Effector memory CD8-positive, alpha-beta T cell (primary cell): Measurements from ENCODE around the gene DOK3.
"Not testable (repeated sequence)": the region's sequence is repeated elsewhere in the genome, so short reads cannot be mapped to it uniquely, and the experiment has no call there.

Experiments
- ATAC-seq: fragments of 150-1000 bp; cut with Tn5 transposase; replicated peaks from 2 replicates; pipeline ENCODE4 v1.10.0; 2021; ENCODE audit warnings: mild to moderate bottlenecking, moderate library complexity
- DNase-seq, 3 experiments: peaks; one replicate each; pipeline ENCODE4 v3.0.0; 2021
- H3K27ac Mint-ChIP-seq, 2 donors: one replicate each; pipeline ENCODE4 v1.8.0; 2022; ENCODE audit warnings: mild to moderate bottlenecking in 2 of 2, mixed read lengths in 2 of 2, moderate library complexity in 2 of 2
- H3K27me3 Mint-ChIP-seq, 2 donors: one replicate each; pipeline ENCODE4 v1.8.0; 2022; ENCODE audit warnings: mixed read lengths in 2 of 2
- H3K36me3 Mint-ChIP-seq: one replicate; pipeline ENCODE4 v1.8.0; 2022; ENCODE audit warnings: mild to moderate bottlenecking, moderate library complexity, mixed read lengths; ENCODE audit not compliant: insufficient read depth
- H3K4me1 Mint-ChIP-seq, 2 donors: one replicate each; pipeline ENCODE4 v1.8.0; 2022; ENCODE audit warnings: low read depth in 2 of 2, mixed read lengths in 2 of 2
- H3K4me3 Mint-ChIP-seq, 2 donors: one replicate each; pipeline ENCODE4 v1.8.0; 2022; ENCODE audit warnings: mild to moderate bottlenecking in 2 of 2, mixed read lengths in 2 of 2, moderate library complexity in 2 of 2
- H3K9me3 Mint-ChIP-seq, 2 donors: one replicate each; pipeline ENCODE4 v1.8.0; 2022; ENCODE audit warnings: mixed read lengths in 2 of 2

The DOK3 gene

GRCh38 chr5:177545487-177546257 is 36.0 kb upstream of the DOK3 start:
- H3K9me3 Mint-ChIP-seq = no peaks in the 10 kb centered on the region
- H3K4me1 Mint-ChIP-seq = peaks cover 19 to 45% of the 10 kb centered on the region in 2 donors
- no peaks in the 10 kb centered on the region for H3K27me3 Mint-ChIP-seq
- H3K4me3 Mint-ChIP-seq = no peak overlapping the region
- H3K27ac Mint-ChIP-seq = no peak overlapping the region
- H3K36me3 Mint-ChIP-seq = peaks cover 11% of the 10 kb centered on the region
- DNase-seq = no peak
- ATAC-seq = no peak

GRCh38 chr5:177542816-177543465 is 33.3 kb upstream of the DOK3 start:
- Mint-ChIP-seq H3K27me3 (no peaks in the 10 kb centered on the region), H3K4me1 (peaks cover 17 to 39% of the 10 kb centered on the region in 2 donors), H3K9me3 (no peaks in the 10 kb centered on the region), H3K36me3 (peaks cover 17% of the 10 kb centered on the region), H3K4me3 (no peak overlapping the region), H3K27ac (no peak overlapping the region)
- DNase-seq (no peak), ATAC-seq (no peak)

- Mint-ChIP-seq H3K9me3 (no peaks in the 10 kb centered on the region), H3K4me3 (no peak overlapping the region), H3K27me3 (no peaks in the 10 kb centered on the region), H3K27ac (no peak overlapping the region), H3K4me1 (peaks cover 8 to 26% of the 10 kb centered on the region in 2 donors), H3K36me3 (peaks cover 19% of the 10 kb centered on the region)
- ATAC-seq (no peak), DNase-seq (no peak)
Observed at GRCh38 chr5:177540438-177540837, 30.8 kb upstream of the DOK3 start.

- peaks cover 8 to 26% of the 10 kb centered on the region in 2 donors for H3K4me1 Mint-ChIP-seq
- no peak overlapping the region for H3K4me3 Mint-ChIP-seq
- ATAC-seq (no peak), DNase-seq (no peak)
- peak overlapping the region in 1 of 2 donors; percentile 69 for H3K27ac Mint-ChIP-seq
- H3K27me3 Mint-ChIP-seq = no peaks in the 10 kb centered on the region
- peaks cover 26% of the 10 kb centered on the region for H3K36me3 Mint-ChIP-seq
- no peaks in the 10 kb centered on the region for H3K9me3 Mint-ChIP-seq
Observed at GRCh38 chr5:177539411-177539810, 29.8 kb upstream of the DOK3 start.

- ATAC-seq = no peak
- no peaks in the 10 kb centered on the region for H3K9me3 Mint-ChIP-seq
- peak overlapping the region in 1 of 2 donors; percentile 69 for H3K27ac Mint-ChIP-seq
- H3K4me3 Mint-ChIP-seq = no peak overlapping the region
- no peak for DNase-seq
- no peaks in the 10 kb centered on the region for H3K27me3 Mint-ChIP-seq
- H3K4me1 Mint-ChIP-seq = peaks cover 8 to 23% of the 10 kb centered on the region in 2 donors
- peaks cover 30% of the 10 kb centered on the region for H3K36me3 Mint-ChIP-seq
Observed at GRCh38 chr5:177538876-177539275, 29.2 kb upstream of the DOK3 start.

- Mint-ChIP-seq H3K36me3 (peaks cover 37% of the 10 kb centered on the region), H3K27me3 (no peaks in the 10 kb centered on the region), H3K4me3 (no peak overlapping the region), H3K9me3 (no peaks in the 10 kb centered on the region), H3K4me1 (peaks cover 5 to 13% of the 10 kb centered on the region in 2 donors), H3K27ac (peak overlapping the region; percentile 44 to 70)
- DNase-seq (no peak), ATAC-seq (no peak)
Observed at GRCh38 chr5:177537389-177538361, 28.0 kb upstream of the DOK3 start.

GRCh38 chr5:177536386-177536785 is 26.8 kb upstream of the DOK3 start:
- Mint-ChIP-seq H3K27me3 (no peaks in the 10 kb centered on the region), H3K9me3 (no peaks in the 10 kb centered on the region), H3K4me1 (peaks cover 5 to 7% of the 10 kb centered on the region in 2 donors), H3K36me3 (peaks cover 34% of the 10 kb centered on the region), H3K27ac (peak overlapping the region in 1 of 2 donors; percentile 38), H3K4me3 (no peak overlapping the region)
- no peak for DNase-seq
- no peak for ATAC-seq

- ATAC-seq (no peak), DNase-seq (no peak)
- Mint-ChIP-seq H3K36me3 (peaks cover 38% of the 10 kb centered on the region), H3K9me3 (no peaks in the 10 kb centered on the region), H3K27me3 (no peaks in the 10 kb centered on the region), H3K4me3 (no peak overlapping the region), H3K4me1 (peaks cover 5 to 7% of the 10 kb centered on the region in 2 donors), H3K27ac (peak overlapping the region; percentile 26 to 53)
Observed at GRCh38 chr5:177535125-177535524, 25.5 kb upstream of the DOK3 start.

- peaks cover 38% of the 10 kb centered on the region for H3K36me3 Mint-ChIP-seq
- not testable (repeated sequence) for H3K4me1 Mint-ChIP-seq, ATAC-seq, H3K9me3 Mint-ChIP-seq, H3K27ac Mint-ChIP-seq, DNase-seq, H3K27me3 Mint-ChIP-seq, H3K4me3 Mint-ChIP-seq
Observed at GRCh38 chr5:177534433-177534832, 24.8 kb upstream of the DOK3 start.

GRCh38 chr5:177531209-177531940 is 21.7 kb upstream of the DOK3 start:
- ATAC-seq = no peak
- no peaks in the 10 kb centered on the region for H3K9me3 Mint-ChIP-seq
- peak overlapping the region in 1 of 2 donors; percentile 20 for H3K27ac Mint-ChIP-seq
- no peaks in the 10 kb centered on the region for H3K27me3 Mint-ChIP-seq
- H3K4me1 Mint-ChIP-seq = peaks cover 0 to 3% of the 10 kb centered on the region in 2 donors
- DNase-seq = no peak
- H3K36me3 Mint-ChIP-seq = peaks cover 30% of the 10 kb centered on the region
- H3K4me3 Mint-ChIP-seq = no peak overlapping the region

GRCh38 chr5:177530638-177531037 is 21.0 kb upstream of the DOK3 start:
- no peaks in the 10 kb centered on the region for H3K9me3 Mint-ChIP-seq
- H3K4me1 Mint-ChIP-seq = peaks cover 0 to 3% of the 10 kb centered on the region in 2 donors
- DNase-seq (no peak), ATAC-seq (no peak)
- peaks cover 26% of the 10 kb centered on the region for H3K36me3 Mint-ChIP-seq
- H3K27me3 Mint-ChIP-seq = no peaks in the 10 kb centered on the region
- H3K27ac Mint-ChIP-seq = peak overlapping the region in 1 of 2 donors; percentile 20
- H3K4me3 Mint-ChIP-seq = no peak overlapping the region

GRCh38 chr5:177529247-177530203 is 19.9 kb upstream of the DOK3 start:
- Mint-ChIP-seq H3K27ac (peak overlapping the region in 1 of 2 donors; percentile 30), H3K9me3 (no peaks in the 10 kb centered on the region), H3K36me3 (peaks cover 21% of the 10 kb centered on the region), H3K4me3 (no peak overlapping the region), H3K4me1 (peaks cover 0 to 3% of the 10 kb centered on the region in 2 donors), H3K27me3 (no peaks in the 10 kb centered on the region)
- DNase-seq = no peak
- no peak for ATAC-seq
